ENCODE measurements around the gene SEPTIN6. TPM values are rescaled to one million over a fixed set of nuclear protein-coding genes. Genes with fewer than 3 reads are reported as not detected.
A peak's percentile ranks its signal among the peaks of the same experiment; 100 is the strongest.

The SEPTIN6 gene
- total and polyA plus RNA-seq, 2 donors: 53.1 to 223 TPM

GRCh38 chrX:119694601-119695534 is 1.9 kb upstream of the SEPTIN6 start:
- Histone ChIP-seq H3K27me3 (ENCODE audit: control insufficient read depth in 2 of 2, insufficient read depth in 1 of 2, low read length in 1 of 2) (no peaks in the 10 kb centered on the region), H3K4me1 (ENCODE audit: control insufficient read depth in 2 of 2, insufficient read depth in 2 of 2, low read length in 2 of 2) (peaks cover 0 to 43% of the 10 kb centered on the region in 2 donors), H3K36me3 (ENCODE audit: control insufficient read depth in 2 of 2, insufficient read depth in 2 of 2, low read length in 1 of 2) (no peaks in the 10 kb centered on the region), H3K9me3 (ENCODE audit: control insufficient read depth in 2 of 2, insufficient read depth in 1 of 2, low read length in 1 of 2) (peaks cover 0 to 4% of the 10 kb centered on the region in 2 donors), H3K27ac (ENCODE audit: low read depth in 1 of 2, low read length in 1 of 2) (no peak overlapping the region), H3K4me3 (ENCODE audit: low read length in 2 of 2) (peak overlapping the region in 1 of 2 donors; percentile 79)
- WGBS: 82% methylated on average over 39 of the region's 39 CpGs
- DNase-seq (ENCODE audit: low read depth in 6 of 9, low spot score in 9 of 9): no peak

DNA sequence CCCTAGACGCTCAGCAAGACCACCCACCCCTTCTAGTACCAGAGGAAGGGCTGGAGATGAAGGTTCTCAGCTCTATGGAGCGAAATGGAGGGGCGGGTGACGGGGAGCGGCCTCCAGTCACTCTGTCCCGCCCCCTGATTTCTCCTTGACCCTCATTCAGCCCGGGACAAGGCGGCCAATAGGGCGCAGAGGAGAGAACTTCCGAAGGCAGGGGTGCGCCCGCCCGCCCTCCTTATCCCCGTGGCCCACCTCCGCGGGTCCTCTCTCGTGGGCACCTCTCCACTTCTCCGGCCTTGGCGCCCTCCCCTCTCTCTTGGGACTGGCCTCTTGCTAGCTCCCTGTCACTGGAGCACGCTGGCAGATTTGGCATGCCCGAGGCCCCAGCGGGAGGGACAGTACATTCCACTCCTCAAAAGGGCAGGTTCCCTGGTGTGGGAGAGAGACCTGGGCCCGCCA is 1.1 kb upstream of the SEPTIN6 start:
- H3K4me3 ChIP-seq (ENCODE audit: low read length in 2 of 2): peak overlapping the region; percentile 77 to 79
- DNase-seq (ENCODE audit: low read depth in 6 of 9, low spot score in 9 of 9): no peak

DNA sequence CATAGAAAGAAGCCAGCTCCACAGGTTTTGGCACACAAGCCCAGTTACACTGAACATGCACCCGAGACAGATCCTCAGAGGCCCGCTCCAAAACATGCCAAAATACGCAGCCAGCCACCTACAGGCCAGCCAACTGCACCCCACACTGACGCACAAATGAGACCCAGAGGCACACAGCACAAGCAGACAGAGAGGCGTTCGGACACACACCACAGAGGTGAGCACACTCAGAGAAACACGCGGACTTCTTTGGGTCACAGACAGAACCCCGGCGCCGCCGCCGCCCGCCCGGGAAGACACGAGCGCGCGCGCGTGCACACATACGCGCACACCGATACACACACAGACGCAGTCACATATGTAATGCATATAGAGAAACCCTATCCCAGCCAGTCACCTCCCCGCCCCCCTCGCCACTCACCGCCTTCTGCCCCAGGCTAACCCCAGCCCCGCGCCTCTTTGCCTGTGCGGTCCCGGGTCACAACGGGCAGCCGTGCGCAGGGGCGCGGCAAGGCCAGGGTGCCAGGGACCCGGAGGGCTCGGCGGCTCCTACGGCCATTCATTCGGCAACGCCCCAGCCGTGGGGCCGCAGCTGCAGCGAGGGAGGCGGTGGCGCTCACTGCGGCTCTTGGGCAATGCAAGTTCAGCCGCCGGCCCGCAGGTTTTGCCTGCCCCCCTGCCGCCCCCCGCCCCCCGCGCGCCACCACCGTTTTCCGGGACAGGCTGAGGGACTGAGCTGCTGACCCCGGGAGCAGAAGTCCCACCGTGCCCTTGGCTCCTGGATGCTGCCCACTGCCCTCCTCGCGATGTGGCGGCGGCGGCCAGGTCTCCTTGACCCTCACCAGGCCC is 553 bp downstream of the SEPTIN6 start:
- H3K36me3 ChIP-seq (ENCODE audit: control insufficient read depth in 2 of 2, insufficient read depth in 2 of 2, low read length in 1 of 2): no peaks in the 10 kb centered on the region
- H3K9me3 ChIP-seq (ENCODE audit: control insufficient read depth in 2 of 2, insufficient read depth in 1 of 2, low read length in 1 of 2): peaks cover 0 to 4% of the 10 kb centered on the region in 2 donors
- peak overlapping the region; percentile 87 to 94 for H3K27ac ChIP-seq (ENCODE audit: low read depth in 1 of 2, low read length in 1 of 2)
- under 1% methylated on average over 66 of the region's 66 CpGs for WGBS
- H3K4me3 ChIP-seq (ENCODE audit: low read length in 2 of 2): peak overlapping the region; percentile 77 to 79
- H3K27me3 ChIP-seq (ENCODE audit: control insufficient read depth in 2 of 2, insufficient read depth in 1 of 2, low read length in 1 of 2): no peaks in the 10 kb centered on the region
- peaks cover 8 to 66% of the 10 kb centered on the region in 2 donors for H3K4me1 ChIP-seq (ENCODE audit: control insufficient read depth in 2 of 2, insufficient read depth in 2 of 2, low read length in 2 of 2)
- peak in 3 of 9 donors; percentile 61 to 83 (median 72) for DNase-seq (ENCODE audit: low read depth in 6 of 9, low spot score in 9 of 9)

More for the DNA sequence above, 1.1 kb upstream of the SEPTIN6 start:
- H3K36me3 ChIP-seq (ENCODE audit: control insufficient read depth in 2 of 2, insufficient read depth in 2 of 2, low read length in 1 of 2): no peaks in the 10 kb centered on the region
- H3K9me3 ChIP-seq (ENCODE audit: control insufficient read depth in 2 of 2, insufficient read depth in 1 of 2, low read length in 1 of 2): peaks cover 0 to 4% of the 10 kb centered on the region in 2 donors
- 8% methylated on average over 23 of the region's 23 CpGs for WGBS
- peak overlapping the region; percentile 18 to 94 for H3K27ac ChIP-seq (ENCODE audit: low read depth in 1 of 2, low read length in 1 of 2)
- peaks cover 2 to 51% of the 10 kb centered on the region in 2 donors for H3K4me1 ChIP-seq (ENCODE audit: control insufficient read depth in 2 of 2, insufficient read depth in 2 of 2, low read length in 2 of 2)
- H3K27me3 ChIP-seq (ENCODE audit: control insufficient read depth in 2 of 2, insufficient read depth in 1 of 2, low read length in 1 of 2): no peaks in the 10 kb centered on the region

DNA sequence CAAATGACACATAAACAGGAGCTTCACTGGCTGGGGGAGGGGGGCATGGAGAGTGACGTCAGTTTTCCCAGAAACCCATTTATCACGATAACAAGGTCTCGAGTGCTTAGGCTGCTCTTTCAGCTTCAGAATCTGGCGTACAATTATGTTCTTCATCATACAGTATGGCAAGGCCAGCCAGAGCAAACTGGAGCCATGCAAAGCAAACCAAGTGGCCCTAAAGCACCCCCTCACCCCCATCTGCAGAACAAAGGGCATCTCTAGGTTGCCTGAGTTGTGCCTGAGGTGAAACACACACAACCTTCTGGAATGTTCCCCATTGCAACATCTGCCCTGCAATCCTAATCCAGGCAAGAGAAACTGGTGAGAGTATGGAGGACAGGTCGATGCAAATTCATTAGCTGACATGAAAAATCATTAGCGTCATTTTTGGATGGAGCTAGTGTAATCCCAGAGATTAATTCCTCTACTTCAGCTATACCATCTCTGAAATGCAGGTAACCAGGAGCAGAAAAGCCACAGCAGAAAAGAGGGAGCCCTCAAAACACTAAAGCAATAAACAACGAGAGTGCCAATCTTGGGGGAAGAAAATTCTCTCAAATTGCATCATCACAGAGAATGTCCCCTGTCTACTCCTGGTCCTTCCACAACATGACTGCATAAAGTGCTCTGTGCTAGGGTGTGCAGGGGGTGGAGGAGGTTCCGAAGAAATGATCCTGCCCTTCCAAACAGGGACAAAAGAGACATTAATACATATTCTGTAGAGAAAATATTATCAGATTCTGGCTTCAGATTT is 1.8 kb downstream of the SEPTIN6 start:
- DNase-seq (ENCODE audit: low read depth in 6 of 9, low spot score in 9 of 9): peak in 4 of 9 donors; percentile 69 to 90 (median 74)
- Histone ChIP-seq H3K9me3 (ENCODE audit: control insufficient read depth in 2 of 2, insufficient read depth in 1 of 2, low read length in 1 of 2) (peaks cover 0 to 6% of the 10 kb centered on the region in 2 donors), H3K27ac (ENCODE audit: low read depth in 1 of 2, low read length in 1 of 2) (peak overlapping the region; percentile 81 to 94), H3K4me1 (ENCODE audit: control insufficient read depth in 2 of 2, insufficient read depth in 2 of 2, low read length in 2 of 2) (peaks cover 13 to 71% of the 10 kb centered on the region in 2 donors), H3K36me3 (ENCODE audit: control insufficient read depth in 2 of 2, insufficient read depth in 2 of 2, low read length in 1 of 2) (peaks cover 0 to 7% of the 10 kb centered on the region in 2 donors), H3K4me3 (ENCODE audit: low read length in 2 of 2) (peak overlapping the region; percentile 77 to 79), H3K27me3 (ENCODE audit: control insufficient read depth in 2 of 2, insufficient read depth in 1 of 2, low read length in 1 of 2) (no peaks in the 10 kb centered on the region)
- 4% methylated on average over 8 of the region's 8 CpGs for WGBS

GRCh38 chrX:119688911-119689321 is 4.1 kb downstream of the SEPTIN6 start:
- DNase-seq (ENCODE audit: low read depth in 6 of 9, low spot score in 9 of 9): peak in 4 of 9 donors; percentile 66 to 91 (median 72)
- Histone ChIP-seq H3K27ac (ENCODE audit: low read depth in 1 of 2, low read length in 1 of 2) (peak overlapping the region; percentile 92 to 94), H3K9me3 (ENCODE audit: control insufficient read depth in 2 of 2, insufficient read depth in 1 of 2, low read length in 1 of 2) (peaks cover 0 to 4% of the 10 kb centered on the region in 2 donors), H3K36me3 (ENCODE audit: control insufficient read depth in 2 of 2, insufficient read depth in 2 of 2, low read length in 1 of 2) (peaks cover 0 to 16% of the 10 kb centered on the region in 2 donors), H3K27me3 (ENCODE audit: control insufficient read depth in 2 of 2, insufficient read depth in 1 of 2, low read length in 1 of 2) (no peaks in the 10 kb centered on the region), H3K4me1 (ENCODE audit: control insufficient read depth in 2 of 2, insufficient read depth in 2 of 2, low read length in 2 of 2) (peaks cover 13 to 76% of the 10 kb centered on the region in 2 donors), H3K4me3 (ENCODE audit: low read length in 2 of 2) (peak overlapping the region; percentile 32 to 40)
- WGBS: 18% methylated on average over 4 of the region's 4 CpGs

DNA sequence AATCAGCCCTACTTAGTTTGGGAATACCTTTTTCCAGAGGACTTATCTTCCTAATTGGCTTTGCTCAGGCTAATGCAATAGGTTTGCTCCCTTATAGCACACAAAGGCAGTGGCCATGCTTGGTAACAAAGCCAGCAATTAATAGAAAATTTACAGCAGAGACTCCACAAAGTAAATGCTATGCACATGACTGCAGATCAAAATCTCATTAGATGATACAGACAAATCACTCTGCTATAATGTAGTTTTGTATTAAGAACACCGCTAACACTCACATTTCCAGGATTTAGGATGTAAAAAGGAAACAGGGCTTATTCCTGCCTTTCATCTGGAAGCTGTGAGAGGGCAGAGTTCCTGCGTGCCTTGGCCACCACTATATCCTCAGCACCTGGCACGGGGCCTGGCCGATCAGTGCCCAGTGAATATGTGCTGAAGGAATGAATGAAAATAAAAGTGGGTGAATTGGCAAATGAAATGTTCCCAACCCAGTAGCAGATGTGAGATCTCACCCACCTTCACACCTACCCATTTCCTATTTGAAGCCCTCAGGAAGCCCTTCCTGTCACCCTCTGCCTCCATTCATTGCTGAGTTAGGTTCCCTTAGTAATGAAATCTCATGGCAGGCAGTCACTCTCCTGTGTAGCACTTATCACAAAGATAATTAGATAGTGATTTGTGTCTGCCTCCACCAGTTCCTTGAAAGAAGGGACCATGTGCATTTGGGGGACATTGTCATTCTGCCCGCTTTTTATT is 5.1 kb downstream of the SEPTIN6 start:
- DNase-seq (ENCODE audit: low read depth in 6 of 9, low spot score in 9 of 9): peak in 1 of 9 donors; percentile 78
- Histone ChIP-seq H3K27ac (ENCODE audit: low read depth in 1 of 2, low read length in 1 of 2) (peak overlapping the region; percentile 74 to 94), H3K4me3 (ENCODE audit: low read length in 2 of 2) (peak overlapping the region in 1 of 2 donors; percentile 15), H3K9me3 (ENCODE audit: control insufficient read depth in 2 of 2, insufficient read depth in 1 of 2, low read length in 1 of 2) (peaks cover 0 to 4% of the 10 kb centered on the region in 2 donors), H3K27me3 (ENCODE audit: control insufficient read depth in 2 of 2, insufficient read depth in 1 of 2, low read length in 1 of 2) (no peaks in the 10 kb centered on the region), H3K36me3 (ENCODE audit: control insufficient read depth in 2 of 2, insufficient read depth in 2 of 2, low read length in 1 of 2) (peaks cover 0 to 16% of the 10 kb centered on the region in 2 donors), H3K4me1 (ENCODE audit: control insufficient read depth in 2 of 2, insufficient read depth in 2 of 2, low read length in 2 of 2) (peaks cover 13 to 79% of the 10 kb centered on the region in 2 donors)
- 58% methylated on average over 5 of the region's 5 CpGs for WGBS

- Histone ChIP-seq H3K27ac (ENCODE audit: low read depth in 1 of 2, low read length in 1 of 2) (peak overlapping the region; percentile 95 to 98), H3K36me3 (ENCODE audit: control insufficient read depth in 2 of 2, insufficient read depth in 2 of 2, low read length in 1 of 2) (peaks cover 0 to 16% of the 10 kb centered on the region in 2 donors), H3K4me1 (ENCODE audit: control insufficient read depth in 2 of 2, insufficient read depth in 2 of 2, low read length in 2 of 2) (peaks cover 14 to 90% of the 10 kb centered on the region in 2 donors), H3K27me3 (ENCODE audit: control insufficient read depth in 2 of 2, insufficient read depth in 1 of 2, low read length in 1 of 2) (no peaks in the 10 kb centered on the region), H3K4me3 (ENCODE audit: low read length in 2 of 2) (peak overlapping the region; percentile 41 to 42), H3K9me3 (ENCODE audit: control insufficient read depth in 2 of 2, insufficient read depth in 1 of 2, low read length in 1 of 2) (peaks cover 0 to 4% of the 10 kb centered on the region in 2 donors)
- WGBS: 19% methylated on average over 12 of the region's 12 CpGs
- peak in 1 of 9 donors; percentile 64 for DNase-seq (ENCODE audit: low read depth in 6 of 9, low spot score in 9 of 9)
Measured at GRCh38 chrX:119686087-119686691, 6.8 kb downstream of the SEPTIN6 start.

Data from thymus (tissue), 11 donors.